ENCODE data around the gene CRYBA1.

The CRYBA1 gene

DNA sequence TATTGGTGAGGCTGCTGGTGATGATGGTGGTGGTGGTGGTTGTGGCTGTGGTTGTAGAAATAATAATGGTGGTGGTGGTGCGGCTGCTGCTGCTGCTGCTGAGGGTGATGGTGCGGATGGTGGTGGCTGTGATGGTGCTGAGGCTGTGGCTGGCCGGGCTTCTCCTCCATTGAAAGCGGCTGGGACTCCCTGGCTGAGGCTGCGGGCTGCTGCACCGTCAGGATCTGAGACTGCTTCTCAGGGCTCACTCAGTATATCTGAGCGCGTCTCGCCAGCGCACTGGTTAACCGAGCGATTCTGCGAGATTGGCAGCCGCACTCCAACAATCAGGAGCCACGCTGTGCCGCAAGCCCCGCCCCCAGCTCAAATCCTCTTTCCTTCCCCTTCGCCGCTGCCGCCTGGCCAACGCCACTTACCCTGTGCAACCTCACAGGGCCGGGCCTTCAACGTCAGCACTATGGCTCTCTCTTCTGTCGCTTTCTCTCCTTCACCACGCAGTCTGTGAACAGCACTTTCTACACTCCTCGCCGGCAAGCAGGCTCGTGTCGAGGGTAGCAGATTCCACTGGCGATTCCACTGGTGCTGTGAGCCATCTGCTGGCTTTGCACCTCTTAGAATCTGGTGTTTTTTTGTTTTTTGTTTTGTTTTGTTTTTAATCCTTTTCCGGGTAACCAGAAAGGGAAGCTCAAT, 47.4 kb downstream of the CRYBA1 start, which contains the start of gene NUFIP2:
TSS of gene NUFIP2 (minus strand) at position 259 of the 690 bp plus-strand sequence. CDS start at position 170, 89 bp downstream.
- Histone ChIP-seq H3K4me3 (ENCODE audit: low read length) (peak within 1 kb of the TSS; percentile 90), H3K27me3 (replicated peaks; ENCODE audit: insufficient read depth, low read length) (no peaks in the 10 kb centered on the region), H3K9ac (ENCODE audit: low read length) (peak within 1 kb of the TSS; percentile 92), H3K9me2 (replicated peaks; ENCODE audit: insufficient read depth, low read length) (no peaks in the 10 kb centered on the region), H3K79me2 (ENCODE audit: low read length) (peaks cover 46% of the 10 kb centered on the region), H3K9me3 (replicated peaks; ENCODE audit: insufficient read depth, low read length) (no peaks in the 10 kb centered on the region), H3K27ac (ENCODE audit: low read length) (peak within 1 kb of the TSS; percentile 78), H2AFZ (ENCODE audit: low read length) (peak within 1 kb of the TSS; percentile 76), H4K20me1 (ENCODE audit: insufficient read depth, low read length) (peaks cover 28% of the 10 kb centered on the region), H3F3A (ENCODE audit: insufficient read depth, low read length) (peaks cover 30% of the 10 kb centered on the region), H3K36me3 (replicated peaks; ENCODE audit: insufficient read depth, low read length) (peaks cover 3% of the 10 kb centered on the region; the same call in 1 of the 2 replicates), H3K4me1 (ENCODE audit: low read length) (peaks cover 7% of the 10 kb centered on the region; the same call in 1 of the 2 replicates), H3K4me2 (ENCODE audit: low read depth, low read length) (peak within 1 kb of the TSS; percentile 85)
- peak; percentile 99 for DNase-seq
- no peak for TF ChIP-seq EZH2 (optimal IDR thresholded peaks at IDR 0.05; ENCODE audit: low read depth, low read length)
- no peak for TF ChIP-seq EZH2phosphoT487 (IDR thresholded peaks at IDR 0.05; ENCODE audit: low read length)
- TF ChIP-seq, protein P1, sequence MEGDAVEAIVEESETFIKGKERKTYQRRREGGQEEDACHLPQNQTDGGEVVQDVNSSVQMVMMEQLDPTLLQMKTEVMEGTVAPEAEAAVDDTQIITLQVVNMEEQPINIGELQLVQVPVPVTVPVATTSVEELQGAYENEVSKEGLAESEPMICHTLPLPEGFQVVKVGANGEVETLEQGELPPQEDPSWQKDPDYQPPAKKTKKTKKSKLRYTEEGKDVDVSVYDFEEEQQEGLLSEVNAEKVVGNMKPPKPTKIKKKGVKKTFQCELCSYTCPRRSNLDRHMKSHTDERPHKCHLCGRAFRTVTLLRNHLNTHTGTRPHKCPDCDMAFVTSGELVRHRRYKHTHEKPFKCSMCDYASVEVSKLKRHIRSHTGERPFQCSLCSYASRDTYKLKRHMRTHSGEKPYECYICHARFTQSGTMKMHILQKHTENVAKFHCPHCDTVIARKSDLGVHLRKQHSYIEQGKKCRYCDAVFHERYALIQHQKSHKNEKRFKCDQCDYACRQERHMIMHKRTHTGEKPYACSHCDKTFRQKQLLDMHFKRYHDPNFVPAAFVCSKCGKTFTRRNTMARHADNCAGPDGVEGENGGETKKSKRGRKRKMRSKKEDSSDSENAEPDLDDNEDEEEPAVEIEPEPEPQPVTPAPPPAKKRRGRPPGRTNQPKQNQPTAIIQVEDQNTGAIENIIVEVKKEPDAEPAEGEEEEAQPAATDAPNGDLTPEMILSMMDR (IDR thresholded peaks at IDR 0.05; ENCODE audit: low read length) = no peak

GRCh38 chr17:29294580-29294900, 47.9 kb downstream of the CRYBA1 start:
- Histone ChIP-seq H3K79me2 (ENCODE audit: low read length) (peaks cover 41% of the 10 kb centered on the region), H2AFZ (ENCODE audit: low read length) (peak overlapping the region; percentile 76)

GRCh38 chr17:29295420-29295819, 48.8 kb downstream of the CRYBA1 start:
- Histone ChIP-seq H2AFZ (ENCODE audit: low read length) (no peak overlapping the region), H3K27ac (ENCODE audit: low read length) (no peak overlapping the region), H3K9me2 (replicated peaks; ENCODE audit: insufficient read depth, low read length) (no peaks in the 10 kb centered on the region), H3K4me2 (ENCODE audit: low read depth, low read length) (peak overlapping the region; percentile 85; the same call in 1 of the 2 replicates), H4K20me1 (ENCODE audit: insufficient read depth, low read length) (peaks cover 15% of the 10 kb centered on the region), H3K27me3 (replicated peaks; ENCODE audit: insufficient read depth, low read length) (no peaks in the 10 kb centered on the region), H3K4me1 (ENCODE audit: low read length) (peaks cover 7% of the 10 kb centered on the region; the same call in 1 of the 2 replicates), H3K9me3 (replicated peaks; ENCODE audit: insufficient read depth, low read length) (no peaks in the 10 kb centered on the region), H3K4me3 (ENCODE audit: low read length) (no peak overlapping the region), H3F3A (ENCODE audit: insufficient read depth, low read length) (peaks cover 30% of the 10 kb centered on the region), H3K36me3 (replicated peaks; ENCODE audit: insufficient read depth, low read length) (no peaks in the 10 kb centered on the region), H3K9ac (ENCODE audit: low read length) (no peak overlapping the region), H3K79me2 (ENCODE audit: low read length) (peaks cover 32% of the 10 kb centered on the region)
- TF ChIP-seq, protein P1 (IDR thresholded peaks at IDR 0.05; ENCODE audit: low read length) = no peak
- TF ChIP-seq EZH2phosphoT487 (IDR thresholded peaks at IDR 0.05; ENCODE audit: low read length) = no peak
- TF ChIP-seq EZH2 (optimal IDR thresholded peaks at IDR 0.05; ENCODE audit: low read depth, low read length) = no peak
- no peak for DNase-seq

More at GRCh38 chr17:29294580-29294900, 47.9 kb downstream of the CRYBA1 start:
- DNase-seq = no peak
- no peaks in the 10 kb centered on the region for H3K9me2 ChIP-seq (replicated peaks; ENCODE audit: insufficient read depth, low read length)
- H3K4me3 ChIP-seq (ENCODE audit: low read length) = peak overlapping the region; percentile 55
- H3K36me3 ChIP-seq (replicated peaks; ENCODE audit: insufficient read depth, low read length) = 0 out of 2 replicates have a peak, but pooled peaks cover 3% of the 10 kb centered on the region
- peak overlapping the region; percentile 85 for H3K4me2 ChIP-seq (ENCODE audit: low read depth, low read length)
- H3K27me3 ChIP-seq (replicated peaks; ENCODE audit: insufficient read depth, low read length) = no peaks in the 10 kb centered on the region
- no peaks in the 10 kb centered on the region for H3K9me3 ChIP-seq (replicated peaks; ENCODE audit: insufficient read depth, low read length)
- TF ChIP-seq, protein P1 (IDR thresholded peaks at IDR 0.05; ENCODE audit: low read length) = no peak
- TF ChIP-seq EZH2 (optimal IDR thresholded peaks at IDR 0.05; ENCODE audit: low read depth, low read length) (no peak), EZH2phosphoT487 (IDR thresholded peaks at IDR 0.05; ENCODE audit: low read length) (no peak)
- peaks cover 24% of the 10 kb centered on the region for H4K20me1 ChIP-seq (ENCODE audit: insufficient read depth, low read length)
- peaks cover 30% of the 10 kb centered on the region for H3F3A ChIP-seq (ENCODE audit: insufficient read depth, low read length)
- H3K4me1 ChIP-seq (ENCODE audit: low read length) = peaks cover 7% of the 10 kb centered on the region; the same call in 1 of the 2 replicates
- peak overlapping the region; percentile 78 for H3K27ac ChIP-seq (ENCODE audit: low read length)
- H3K9ac ChIP-seq (ENCODE audit: low read length) = peak overlapping the region; percentile 73
